Measurements from ENCODE around the gene SCYL1.

GRCh38 chr11:65571420-65571819 is 46.5 kb downstream of the SCYL1 start:
- TF ChIP-seq SIN3A (IDR thresholded peaks at IDR 0.05; ENCODE audit: low read depth), result no peak
- no peak for TF ChIP-seq CTCF (IDR thresholded peaks at IDR 0.05 in 2 of 3, conservative IDR thresholded peaks at IDR 0.05 in 1 of 3; ENCODE audit: borderline replicate concordance in 1 of 3, insufficient read depth in 1 of 3, low read depth in 2 of 3, low read length in 2 of 3)
- TF ChIP-seq EZH2 (IDR thresholded peaks at IDR 0.05), result no peak
- TF ChIP-seq ZBTB33 (IDR thresholded peaks at IDR 0.05; ENCODE audit: extremely low read depth, insufficient replicate concordance, low read length), result no peak
- TF ChIP-seq POLR2A (IDR thresholded peaks at IDR 0.05; ENCODE audit: borderline replicate concordance, extremely low read depth, insufficient read depth, insufficient read length), result no peak
- no peak for TF ChIP-seq JUND (IDR thresholded peaks at IDR 0.05)
- no peak for TF ChIP-seq SRF (IDR thresholded peaks at IDR 0.05; ENCODE audit: low read depth)
- TF ChIP-seq ZFX (IDR thresholded peaks at IDR 0.05), result no peak
- TF ChIP-seq FOSL1 (IDR thresholded peaks at IDR 0.05; ENCODE audit: low read depth), result no peak
- no peak for TF ChIP-seq EZH2phosphoT487 (IDR thresholded peaks at IDR 0.05; ENCODE audit: borderline replicate concordance)
- TF ChIP-seq ATF3 (IDR thresholded peaks at IDR 0.05), result no peak
